Putamen (tissue), 1 donor: ENCODE measurements around the gene KIAA0232.
A peak's percentile ranks its signal among the peaks of the same experiment; 100 is the strongest.
"Not testable (repeated sequence)": the region's sequence is repeated elsewhere in the genome, so short reads cannot be mapped to it uniquely, and the experiment has no call there.

Source experiments
- DNase-seq: peaks from one replicate; pipeline ENCODE4 v3.0.0-alpha.2; 2016; ENCODE audit warnings: low spot score

KIAA0232 gene

GRCh38 chr4:6777636-6778281 lies 4.8 kb upstream of the KIAA0232 start:
- no peak for DNase-seq

- DNase-seq = no peak
These were observed 4.1 kb upstream of the KIAA0232 start for GRCh38 chr4:6778435-6778834.

- DNase-seq = peak; percentile 53
These were observed 2.6 kb upstream of the KIAA0232 start for GRCh38 chr4:6779667-6780565.

- DNase-seq = no peak
These were observed 1.4 kb upstream of the KIAA0232 start for GRCh38 chr4:6781113-6781512.

- DNase-seq = no peak
These were observed 966 bp upstream of the KIAA0232 start for GRCh38 chr4:6781561-6781960.

- no peak for DNase-seq
These were observed 251 bp downstream of the KIAA0232 start for GRCh38 chr4:6782846-6783110.

GRCh38 chr4:6783111-6783981 lies 819 bp downstream of the KIAA0232 start:
- peak; percentile 94 for DNase-seq

GRCh38 chr4:6785572-6785925 lies 3.0 kb downstream of the KIAA0232 start:
- no peak for DNase-seq

- DNase-seq = no peak
These were observed 5.6 kb downstream of the KIAA0232 start for GRCh38 chr4:6788123-6788522.

- DNase-seq = not testable (repeated sequence)
These were observed 8.7 kb downstream of the KIAA0232 start for GRCh38 chr4:6791245-6791644.

- DNase-seq = not testable (repeated sequence)
These were observed 9.3 kb downstream of the KIAA0232 start for GRCh38 chr4:6791796-6792195.

- DNase-seq = no peak
These were observed 11.7 kb downstream of the KIAA0232 start for GRCh38 chr4:6794189-6794588.

GRCh38 chr4:6795821-6796220 lies 13.3 kb downstream of the KIAA0232 start:
- DNase-seq = no peak

- DNase-seq = not testable (repeated sequence)
These were observed 14.8 kb downstream of the KIAA0232 start for GRCh38 chr4:6797368-6797767.

- DNase-seq = no peak
These were observed 16.6 kb downstream of the KIAA0232 start for GRCh38 chr4:6799091-6799490.

- DNase-seq = no peak
These were observed 19.5 kb downstream of the KIAA0232 start for GRCh38 chr4:6802025-6802424.

GRCh38 chr4:6802626-6803025 lies 20.1 kb downstream of the KIAA0232 start:
- no peak for DNase-seq

GRCh38 chr4:6803246-6803645 lies 20.7 kb downstream of the KIAA0232 start:
- DNase-seq = no peak

GRCh38 chr4:6804082-6804752 lies 21.7 kb downstream of the KIAA0232 start:
- no peak for DNase-seq

- DNase-seq = no peak
These were observed 24.5 kb downstream of the KIAA0232 start for GRCh38 chr4:6806924-6807626.

- DNase-seq = no peak
These were observed 25.7 kb downstream of the KIAA0232 start for GRCh38 chr4:6808259-6808658.

GRCh38 chr4:6811165-6811564 lies 28.6 kb downstream of the KIAA0232 start:
- DNase-seq = no peak
